ENCODE results near the gene CEP112.
"Not testable (repeated sequence)": the region's sequence is repeated elsewhere in the genome, so short reads cannot be mapped to it uniquely, and the experiment has no call there.

The CEP112 gene

DNA sequence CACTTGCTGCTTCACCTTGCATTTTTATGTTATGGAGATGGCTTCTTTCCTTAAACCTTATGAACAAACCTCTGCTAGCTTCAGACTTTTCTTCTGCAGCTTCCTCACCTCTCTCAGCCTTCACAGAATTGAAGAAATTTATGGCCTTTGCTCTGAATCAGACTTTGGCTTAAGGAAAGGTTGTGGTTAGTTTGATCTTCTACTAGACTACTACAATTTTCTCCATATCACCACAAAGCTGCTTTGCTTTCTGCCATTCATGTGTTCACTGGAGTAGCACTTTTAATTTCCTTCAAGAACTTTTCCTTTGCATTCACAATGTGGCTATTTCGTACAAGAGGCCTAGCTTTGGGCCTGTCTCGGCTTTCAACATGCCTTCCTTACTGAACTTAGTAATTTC lies 459.3 kb downstream of the CEP112 start:
- DNase-seq (ENCODE audit: low read depth), result not testable (repeated sequence)

DNA sequence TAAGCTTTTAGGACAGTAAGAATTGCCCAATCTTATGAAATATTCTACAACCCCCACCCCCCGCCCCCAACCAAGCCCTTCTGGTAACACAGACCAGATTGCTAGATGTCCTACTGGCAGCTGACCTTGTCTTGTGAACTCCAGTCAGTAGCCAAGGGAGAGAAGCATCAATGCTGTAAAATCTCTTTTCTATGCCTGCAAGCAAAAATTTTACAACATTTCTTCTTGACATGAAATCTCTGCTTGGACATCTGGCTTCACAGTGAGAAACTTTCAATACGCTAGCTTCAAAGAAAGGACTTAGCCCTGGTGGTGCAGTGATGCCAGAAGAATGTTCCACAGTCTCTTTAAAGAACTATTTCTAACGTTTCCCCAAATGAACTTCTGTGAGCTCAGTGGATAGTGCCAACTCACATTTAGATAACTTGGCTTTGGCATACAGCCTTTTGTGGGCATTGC lies 461.2 kb downstream of the CEP112 start:
- no peak for DNase-seq (ENCODE audit: low read depth)

DNA sequence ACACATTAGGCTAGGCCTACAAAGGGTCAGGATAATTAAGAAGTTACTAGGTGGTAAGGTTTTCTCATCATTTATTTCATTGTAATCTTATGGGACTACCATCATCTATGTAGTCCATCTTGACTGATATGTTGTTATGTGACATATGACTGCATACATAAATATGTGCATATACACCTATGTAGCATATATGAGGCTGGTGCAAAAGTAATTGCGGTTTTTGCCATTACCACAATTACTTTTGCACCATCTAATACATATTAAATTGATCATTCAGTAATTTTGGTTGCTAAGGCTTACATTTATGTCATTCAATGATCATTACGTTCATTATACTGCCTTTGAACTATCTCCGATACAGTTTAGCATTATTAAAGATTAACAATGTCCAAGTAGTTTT lies 462.7 kb downstream of the CEP112 start:
- DNase-seq (ENCODE audit: low read depth), result no peak

DNA sequence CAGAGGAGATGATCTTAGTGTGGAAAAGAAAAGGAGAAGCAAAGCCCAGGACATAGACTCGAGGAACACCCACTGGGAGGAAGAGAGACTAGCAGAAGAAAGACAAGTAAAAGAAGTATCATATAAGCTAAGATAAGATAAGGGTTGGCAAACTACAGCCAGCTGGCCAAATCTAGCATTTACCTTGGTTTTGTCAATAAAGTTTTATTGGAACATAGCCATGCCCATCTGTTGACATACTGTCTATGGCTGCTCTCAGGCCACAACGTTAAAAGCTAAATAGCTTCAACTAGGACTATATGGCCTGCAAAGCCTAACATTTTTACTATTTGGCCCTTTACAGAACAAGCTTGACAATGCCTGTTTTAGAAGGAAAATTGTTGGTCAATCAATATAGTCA lies 464.1 kb downstream of the CEP112 start:
- DNase-seq (ENCODE audit: low read depth), result no peak

DNA sequence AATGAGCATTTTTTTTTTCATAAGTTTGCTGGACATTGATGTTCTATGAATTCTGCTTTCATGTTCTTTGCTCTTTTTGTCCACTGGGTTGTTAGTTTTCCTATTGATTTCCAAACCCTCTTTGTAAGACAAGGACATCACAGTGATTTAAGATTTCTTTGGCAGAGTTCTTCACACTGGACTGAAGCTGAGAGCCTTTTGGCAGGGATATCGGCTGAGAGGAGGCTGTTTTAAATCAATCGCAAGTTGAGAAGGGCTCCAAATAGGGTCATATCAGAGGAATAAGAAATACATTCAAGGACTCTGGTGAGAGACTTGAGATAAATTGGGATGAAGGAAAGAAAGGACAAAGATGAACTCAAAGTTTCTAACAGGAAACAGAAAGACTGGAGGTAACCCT lies 464.7 kb downstream of the CEP112 start:
- DNase-seq (ENCODE audit: low read depth), result no peak

DNA sequence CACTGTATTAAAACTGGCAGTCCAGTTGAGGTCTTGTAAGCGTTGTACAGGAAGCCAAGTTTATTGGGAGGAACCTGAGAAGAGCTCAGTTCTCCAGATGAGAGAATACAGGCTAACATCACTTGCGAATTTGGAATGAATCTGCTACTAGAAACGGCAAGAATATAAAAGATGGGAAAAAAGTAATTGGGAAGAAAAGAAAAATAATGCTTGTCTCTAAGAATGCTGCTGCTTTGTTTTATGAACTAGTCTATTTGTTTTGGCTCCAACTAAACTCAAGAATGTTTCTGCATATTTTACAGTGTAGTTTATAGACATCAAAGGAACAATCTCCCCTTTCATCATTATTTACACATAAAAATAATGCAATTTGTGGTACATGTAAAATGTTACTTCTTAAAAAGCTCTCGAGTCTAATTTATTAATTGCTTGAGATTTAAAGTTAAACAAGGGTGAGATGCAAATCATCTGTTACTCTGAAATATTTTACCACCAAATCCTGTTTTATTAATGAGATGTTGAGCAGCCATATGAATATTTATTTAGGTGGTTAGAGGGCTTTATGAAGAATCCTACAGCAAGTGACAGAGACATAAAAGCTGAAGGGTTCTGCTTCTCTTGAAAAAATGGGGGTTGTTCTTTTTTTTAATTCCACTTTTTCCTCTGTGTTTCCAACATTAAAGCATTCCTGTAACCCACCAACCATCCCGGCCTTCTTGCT lies 468.3 kb downstream of the CEP112 start:
- no peak for DNase-seq (ENCODE audit: low read depth)

DNA sequence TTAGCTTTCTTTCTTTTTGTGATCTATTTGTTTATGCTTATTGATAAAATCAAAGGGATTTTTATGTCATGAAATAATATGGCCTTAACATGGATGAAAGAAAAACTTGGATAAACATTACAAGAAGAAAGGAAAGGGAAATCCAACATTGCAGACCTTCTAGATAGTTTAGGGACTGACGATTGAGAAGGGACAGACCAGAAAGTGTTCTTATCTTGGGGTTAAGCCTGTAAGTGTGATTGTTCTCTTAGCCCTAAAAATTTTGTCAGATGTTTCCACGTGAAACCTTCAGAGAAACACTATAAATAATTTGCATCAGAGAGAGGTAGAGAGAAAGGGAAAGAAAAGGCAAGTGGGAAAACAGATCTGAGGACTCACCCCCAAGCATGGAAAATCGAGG lies 473.3 kb downstream of the CEP112 start:
- no peak for DNase-seq (ENCODE audit: low read depth)

DNA sequence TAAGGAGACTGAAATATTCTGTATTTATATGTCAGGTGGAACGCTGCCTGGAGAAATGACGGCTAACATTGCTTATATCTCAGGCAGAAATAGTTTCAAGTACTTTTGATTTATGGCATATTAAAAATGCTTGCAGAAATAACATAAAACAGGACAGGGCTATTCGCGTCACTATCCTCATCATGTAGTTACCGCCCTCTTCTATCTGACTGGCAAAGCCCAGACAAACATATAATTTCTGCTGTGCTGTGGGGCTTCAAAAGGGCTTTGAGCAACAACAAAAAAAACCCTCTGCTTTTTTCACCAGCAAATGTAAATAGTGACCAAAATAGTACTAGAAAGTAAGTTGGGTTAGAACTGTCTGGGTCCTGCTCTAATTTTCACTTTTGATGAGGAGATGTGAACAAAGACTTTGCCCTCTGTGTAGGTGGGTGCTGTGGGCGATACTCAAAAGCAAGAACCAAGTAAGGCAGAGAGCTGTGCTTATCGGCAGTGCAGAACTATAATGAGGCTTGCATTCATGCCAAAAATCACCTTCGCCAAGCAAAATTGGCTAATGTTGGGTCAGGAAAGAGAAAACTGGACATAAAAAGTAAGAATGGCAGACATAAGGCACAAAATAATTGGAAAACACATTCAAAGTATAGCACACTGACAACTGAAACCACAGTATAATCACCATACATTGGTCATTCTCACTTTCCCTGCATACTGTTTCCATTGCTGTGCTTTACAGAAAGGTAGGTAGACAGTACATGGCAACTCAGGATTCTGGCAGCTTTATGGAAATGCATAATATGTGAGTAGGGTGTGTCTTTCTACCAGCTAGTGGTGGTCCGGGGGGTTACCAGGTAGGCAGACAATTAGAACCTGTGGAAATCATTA lies 479.3 kb downstream of the CEP112 start:
- no peak for DNase-seq (ENCODE audit: low read depth)

DNA sequence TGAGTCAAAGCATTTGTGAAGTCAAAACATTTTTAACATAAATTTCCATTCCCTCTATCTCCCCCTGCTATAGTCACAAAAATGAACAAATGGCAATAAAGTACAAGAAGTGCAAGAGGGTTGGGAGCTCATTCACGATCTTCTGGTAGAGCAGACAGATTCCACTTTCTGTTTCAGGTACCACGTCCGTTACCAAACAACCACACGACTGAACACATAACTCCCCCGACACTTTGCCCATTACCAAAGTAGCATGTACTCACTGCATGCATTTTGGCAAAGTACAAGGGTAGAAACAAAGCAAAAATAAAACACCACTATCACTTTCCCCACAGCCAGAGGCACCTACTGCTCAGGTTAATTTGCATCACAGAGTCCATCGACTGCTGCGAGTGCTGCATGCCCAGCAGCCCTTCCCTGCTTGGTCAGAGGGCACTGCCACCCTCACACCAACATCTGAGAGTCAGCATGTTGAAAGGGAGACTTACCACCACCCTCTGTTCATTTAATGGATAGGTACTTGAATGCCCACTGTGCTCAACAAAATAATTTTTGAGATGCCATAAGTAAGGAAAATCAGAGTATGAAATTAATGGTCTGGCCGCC lies 480.2 kb downstream of the CEP112 start:
- no peak for DNase-seq (ENCODE audit: low read depth)

DNA sequence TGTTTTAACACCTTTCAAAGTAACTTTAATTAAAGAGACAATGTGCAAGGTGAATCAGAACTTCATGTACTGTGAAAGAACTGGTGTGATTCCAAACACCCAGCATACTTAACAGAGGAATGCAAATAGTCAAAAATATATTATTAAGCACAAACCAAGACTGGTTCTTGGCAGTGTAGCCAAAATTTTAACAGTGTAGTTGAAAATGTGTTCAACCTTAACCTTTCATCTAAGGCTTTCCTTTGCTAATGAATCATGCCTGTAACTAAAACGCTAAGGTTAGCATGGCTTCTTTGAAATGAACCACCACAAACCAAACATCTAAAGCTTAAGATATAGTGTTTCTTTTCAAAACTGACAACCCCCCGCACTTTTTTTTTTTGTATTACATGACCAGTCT lies 484.2 kb downstream of the CEP112 start:
- no peak for DNase-seq (ENCODE audit: low read depth)

DNA sequence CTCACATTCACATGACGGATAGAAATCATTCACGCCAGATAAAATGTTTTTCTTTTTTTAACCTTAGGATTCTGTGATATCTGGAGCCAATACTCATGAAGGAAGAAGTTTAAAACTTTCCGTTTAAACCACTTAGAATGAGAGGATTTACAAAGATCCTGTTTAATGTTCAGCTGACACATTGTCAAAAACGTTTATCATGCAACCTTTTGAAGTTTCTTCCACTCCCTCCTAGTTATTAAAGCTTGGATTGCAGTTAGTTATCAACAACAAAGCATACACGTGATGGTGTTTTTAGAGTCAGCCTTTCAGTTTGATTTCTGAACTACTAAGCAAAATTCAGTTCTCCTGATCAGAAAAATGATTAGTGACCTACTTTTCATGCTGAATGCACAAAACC lies 487.2 kb downstream of the CEP112 start:
- DNase-seq (ENCODE audit: low read depth), result no peak

DNA sequence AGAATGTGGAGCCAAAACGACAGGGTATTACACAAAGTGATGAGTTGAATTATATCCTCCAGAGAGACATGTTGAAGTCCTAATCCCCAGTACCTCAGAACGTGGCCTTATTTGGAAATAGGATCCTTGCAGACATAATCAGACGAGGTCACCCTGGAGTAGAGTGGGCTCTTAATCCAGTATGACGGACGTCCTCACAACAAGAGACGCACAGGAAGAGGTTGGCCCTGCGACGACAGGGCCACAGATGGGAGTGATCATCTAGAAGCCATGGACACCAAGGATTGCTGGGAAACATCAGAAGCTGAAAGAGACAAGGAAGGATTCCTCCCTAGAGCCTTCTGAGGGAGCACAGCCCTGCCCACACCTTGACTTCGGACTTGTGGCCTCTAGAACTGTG lies 488.0 kb downstream of the CEP112 start:
- no peak for DNase-seq (ENCODE audit: low read depth)

DNA sequence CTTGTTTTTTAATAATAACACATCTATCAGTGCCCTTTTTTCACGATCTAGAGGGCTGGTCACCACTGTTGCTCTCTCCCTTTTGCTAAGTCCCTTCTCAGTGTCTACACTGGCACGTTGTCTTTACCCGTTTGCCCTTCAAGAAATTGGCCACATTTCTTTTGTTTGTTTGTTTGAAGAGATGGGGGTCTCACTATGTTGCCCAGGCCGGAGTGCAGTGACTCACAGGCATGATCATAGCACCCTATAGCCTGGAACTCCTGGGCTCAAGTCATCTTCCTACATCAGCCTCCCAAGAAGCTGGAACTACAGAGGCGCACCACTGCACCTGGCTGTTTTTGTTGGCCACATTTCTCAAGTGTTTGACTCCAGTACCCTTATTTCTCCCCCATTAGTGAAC lies 492.5 kb downstream of the CEP112 start:
- no peak for DNase-seq (ENCODE audit: low read depth)

DNA sequence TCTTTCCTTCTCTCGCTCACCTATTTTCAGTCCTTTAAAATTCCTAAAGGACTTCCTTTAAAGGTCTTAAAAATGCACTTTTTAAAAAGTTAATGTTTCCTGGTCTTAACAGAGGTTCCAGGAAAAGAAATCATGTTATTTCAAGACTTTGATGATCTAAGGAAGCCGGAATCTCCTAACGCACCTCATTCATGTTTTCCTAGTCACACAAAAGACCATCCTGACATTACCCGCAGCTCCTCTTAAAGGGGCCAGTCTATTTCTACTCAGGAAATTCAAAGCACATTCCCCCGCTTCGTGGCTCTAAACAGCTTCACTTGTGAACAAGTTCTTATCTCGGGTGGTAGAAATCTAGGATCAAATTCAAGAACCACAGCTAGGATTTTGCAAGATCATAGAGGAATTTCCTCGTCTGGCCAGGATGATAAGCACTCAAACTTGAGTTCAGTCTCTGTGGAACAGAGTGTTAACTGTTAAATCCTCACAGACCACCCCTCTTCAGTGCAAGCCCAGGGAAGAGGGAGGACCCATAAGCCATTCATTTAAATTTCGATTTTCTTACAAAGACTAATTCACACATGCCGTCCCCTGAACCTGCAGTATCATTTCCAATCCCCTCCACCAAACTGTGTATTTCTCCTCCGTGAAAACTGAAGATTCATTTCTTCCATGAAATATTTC lies 493.4 kb downstream of the CEP112 start:
- DNase-seq (ENCODE audit: low read depth), result no peak

DNA sequence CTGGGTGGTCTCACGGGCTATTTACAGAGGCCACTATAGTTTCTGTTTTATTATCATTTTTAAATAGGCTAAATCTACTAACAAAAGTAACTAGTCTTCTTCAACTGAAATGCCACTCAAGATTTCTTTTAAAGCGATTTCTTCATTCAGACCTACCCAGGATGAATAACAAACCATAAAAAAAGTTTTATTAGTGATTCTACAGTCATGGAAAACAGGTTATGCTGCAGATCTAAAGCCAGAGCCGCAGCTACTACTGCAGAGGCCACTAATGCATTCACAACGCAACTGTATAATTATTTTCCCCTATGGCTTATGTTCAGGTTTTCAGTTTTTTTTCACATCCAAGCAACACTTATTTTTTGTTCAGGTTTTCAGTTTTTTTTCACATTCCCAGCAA lies 494.3 kb downstream of the CEP112 start:
- no peak for DNase-seq (ENCODE audit: low read depth)

DNA sequence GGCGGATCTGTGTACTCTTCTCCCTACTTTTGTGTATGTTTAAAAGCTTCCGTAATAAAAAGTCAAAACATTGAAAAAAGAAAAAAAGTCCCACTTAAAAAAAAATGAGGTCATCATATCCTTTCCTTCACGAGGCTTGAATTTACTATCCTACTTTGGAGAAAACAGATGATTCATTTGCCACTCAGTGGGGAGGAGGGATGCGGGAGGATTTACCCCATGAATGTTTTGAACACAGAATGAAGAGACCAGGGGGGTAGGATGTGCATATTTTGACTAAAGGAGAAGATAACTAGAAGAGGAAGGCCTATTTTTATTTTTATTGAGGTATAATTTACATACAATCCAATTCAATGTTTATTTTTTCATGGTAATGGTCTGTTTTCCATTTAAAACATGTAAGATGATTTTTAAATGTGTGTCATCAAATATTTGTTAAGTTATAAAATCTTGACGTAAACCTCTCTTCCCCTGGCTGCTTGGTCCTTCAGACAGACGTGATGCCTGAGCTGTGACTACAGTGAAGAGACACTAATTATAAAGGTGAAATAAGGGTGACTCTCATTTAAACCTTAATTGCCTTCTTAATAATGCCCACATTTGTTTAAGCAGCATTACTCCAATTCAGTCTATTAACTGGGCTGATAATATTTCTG lies 495.1 kb downstream of the CEP112 start:
- no peak for DNase-seq (ENCODE audit: low read depth)

DNA sequence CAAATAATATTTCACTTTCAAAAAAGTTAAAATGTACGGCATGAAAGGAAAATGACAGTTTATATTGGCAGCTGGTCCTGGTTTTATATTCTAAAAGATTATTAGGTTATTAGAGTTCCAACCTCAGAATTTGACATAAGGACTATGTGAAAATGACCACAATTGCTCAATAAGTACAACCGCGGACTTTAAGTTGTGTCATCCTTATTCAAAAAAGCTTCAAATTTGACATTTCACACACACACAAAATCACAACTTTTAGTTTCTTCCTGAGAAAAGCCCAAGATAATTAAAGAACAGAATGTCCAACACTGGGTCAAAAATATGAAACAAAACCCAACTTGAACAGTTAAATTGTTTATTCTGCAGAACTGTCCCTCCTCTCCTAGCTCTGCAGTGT lies 497.3 kb downstream of the CEP112 start:
- no peak for DNase-seq (ENCODE audit: low read depth)

DNA sequence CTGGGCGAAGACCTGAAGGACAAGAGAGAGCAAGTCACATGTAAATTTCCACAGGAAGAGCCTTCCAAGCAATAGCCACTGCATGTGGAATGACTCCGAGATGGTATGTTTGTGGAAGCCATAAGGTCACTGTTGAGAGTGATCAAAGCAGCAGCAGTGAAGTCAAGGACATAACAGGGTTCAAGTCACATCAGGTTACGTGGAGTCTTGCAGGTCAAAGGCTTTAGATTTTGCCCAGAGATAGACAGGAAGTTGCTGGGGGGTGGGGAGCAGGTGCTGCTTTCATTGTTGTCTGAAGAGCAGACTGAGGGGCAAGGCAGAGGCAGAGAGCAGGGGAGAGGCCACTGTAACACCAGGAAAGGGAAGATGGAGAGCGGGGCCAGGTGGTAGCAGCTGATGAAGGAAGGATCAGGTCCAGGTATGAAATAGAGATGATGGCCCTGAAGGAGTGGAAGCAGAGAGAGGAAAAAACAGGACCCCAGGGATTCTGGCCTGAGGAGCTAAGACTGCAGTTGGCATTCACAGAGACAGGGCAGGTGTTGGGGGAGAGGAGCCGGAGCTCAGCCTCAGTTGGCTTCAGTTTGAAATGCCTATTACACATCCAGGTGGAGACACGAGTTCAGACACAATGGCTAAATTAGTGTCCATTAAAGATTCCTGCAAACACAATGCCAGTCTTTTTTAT lies 501.2 kb downstream of the CEP112 start:
- no peak for DNase-seq (ENCODE audit: low read depth)

DNA sequence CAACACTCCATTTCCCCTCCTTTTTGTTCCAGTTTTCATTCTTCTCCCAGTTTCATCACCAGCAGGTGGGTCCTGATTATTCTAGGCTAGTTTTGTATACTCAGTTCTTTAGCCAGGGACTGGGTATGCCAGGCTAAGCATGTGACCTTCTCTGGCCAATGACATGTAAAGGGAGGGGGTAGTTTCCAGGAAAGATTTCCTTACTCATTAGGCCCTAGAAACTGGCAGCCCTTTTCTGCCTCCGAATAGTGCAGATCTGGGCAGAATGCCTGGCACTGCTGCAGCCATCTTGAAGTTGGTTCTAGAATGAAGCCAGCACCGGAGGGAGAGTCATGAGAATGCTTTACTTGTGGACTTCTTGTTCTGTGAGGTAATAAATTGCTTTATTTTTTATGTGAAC lies 503.6 kb downstream of the CEP112 start:
- no peak for DNase-seq (ENCODE audit: low read depth)

DNA sequence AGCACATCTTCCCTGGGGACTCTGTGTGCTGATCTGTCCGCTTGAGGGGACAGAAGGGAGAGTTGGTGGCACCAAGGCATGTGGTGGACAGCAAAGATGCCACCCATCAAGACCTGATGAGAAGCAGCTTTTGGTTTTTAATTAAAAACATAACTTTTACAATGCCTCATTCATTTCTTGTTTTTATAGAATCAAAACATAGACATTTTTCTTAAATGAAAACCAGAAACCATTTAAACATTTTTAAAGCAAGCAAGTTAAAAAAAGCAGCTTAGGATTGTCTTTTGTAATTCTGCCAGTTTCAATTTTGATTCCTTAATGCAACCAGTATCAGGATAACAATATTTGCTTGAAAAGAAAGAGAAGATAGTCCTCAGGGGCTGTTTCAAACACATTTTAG lies 506.8 kb downstream of the CEP112 start:
- DNase-seq (ENCODE audit: low read depth), result no peak

DNA sequence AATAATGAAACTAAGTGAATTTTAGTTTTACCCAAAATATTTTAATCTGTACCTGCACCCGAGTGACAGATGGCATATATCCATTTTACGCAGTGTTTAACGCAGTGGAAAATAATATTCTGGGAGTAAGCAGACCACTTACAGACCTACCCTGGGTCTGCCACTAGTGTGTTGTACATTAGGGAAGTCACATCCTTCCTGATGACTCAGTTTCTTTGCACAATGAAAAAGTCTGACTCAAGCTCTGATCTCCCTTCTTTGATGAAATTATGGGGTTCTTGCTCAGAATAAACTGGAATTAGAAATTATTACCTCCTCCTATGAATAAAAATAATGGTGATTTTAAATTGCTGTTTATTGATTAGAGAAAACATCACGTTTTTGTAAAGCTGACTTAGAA lies 507.3 kb downstream of the CEP112 start:
- DNase-seq (ENCODE audit: low read depth), result no peak
